T-helper 2 cell (primary cell): ENCODE results near the gene TCF12.

Source experiments
- DNase-seq, 5 experiments: peaks; one replicate each; pipeline versions ENCODE4 v3.0.0 to v3.0.0-alpha.2; 2012 to 2022

The TCF12 gene

GRCh38 chr15:57183614-57184344, 265.3 kb downstream of the TCF12 start:
- DNase-seq, result no peak

- DNase-seq, result no peak
Measured at GRCh38 chr15:57184502-57184901, 266.1 kb downstream of the TCF12 start.

GRCh38 chr15:57185507-57186074, 267.1 kb downstream of the TCF12 start:
- DNase-seq, result no peak

DNA sequence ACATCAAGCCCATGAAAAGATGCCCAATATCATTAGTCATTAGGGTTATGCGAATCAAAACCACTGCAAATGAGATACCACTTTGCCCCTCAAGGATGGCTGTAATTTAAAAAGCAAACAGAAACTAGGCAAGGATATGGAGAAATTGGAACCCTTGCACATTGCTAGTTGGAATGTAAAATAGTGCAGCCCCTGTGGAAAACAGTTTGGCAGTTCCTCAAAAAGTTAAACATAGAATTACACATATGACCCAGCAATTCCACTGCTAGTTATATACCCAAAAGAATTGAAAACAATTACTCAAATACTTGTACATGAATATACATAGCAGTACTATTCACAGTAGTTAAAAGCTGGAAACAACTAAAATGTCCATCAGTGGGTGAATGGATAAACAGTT, 271.0 kb downstream of the TCF12 start:
- no peak for DNase-seq

DNA sequence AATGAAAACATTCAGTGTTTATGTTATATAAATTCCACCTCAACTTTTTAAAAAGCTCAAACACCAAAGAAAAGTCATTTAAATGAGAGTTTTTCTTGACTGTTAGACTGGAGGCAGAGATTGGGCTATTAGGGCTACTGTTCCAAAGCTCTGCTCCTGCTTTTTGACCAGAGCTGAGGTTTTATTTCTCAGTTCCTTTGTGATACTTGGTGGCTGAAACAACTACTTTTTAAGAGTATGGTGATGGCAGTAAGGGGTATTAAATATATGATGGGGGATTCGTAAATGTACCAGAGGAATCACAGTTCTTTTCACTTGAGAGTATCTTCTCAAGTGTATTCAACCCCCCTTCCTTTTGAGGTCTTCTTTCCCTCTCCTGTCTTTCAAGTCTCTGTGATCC, 271.8 kb downstream of the TCF12 start:
- no peak for DNase-seq

- no peak for DNase-seq
Measured at GRCh38 chr15:57193161-57193560, 274.7 kb downstream of the TCF12 start.

- DNase-seq, result no peak
Measured at GRCh38 chr15:57195326-57195725, 276.9 kb downstream of the TCF12 start.

GRCh38 chr15:57196865-57197264, 278.4 kb downstream of the TCF12 start:
- DNase-seq, result no peak

- no peak for DNase-seq
Measured at GRCh38 chr15:57198131-57198530, 279.7 kb downstream of the TCF12 start.

DNA sequence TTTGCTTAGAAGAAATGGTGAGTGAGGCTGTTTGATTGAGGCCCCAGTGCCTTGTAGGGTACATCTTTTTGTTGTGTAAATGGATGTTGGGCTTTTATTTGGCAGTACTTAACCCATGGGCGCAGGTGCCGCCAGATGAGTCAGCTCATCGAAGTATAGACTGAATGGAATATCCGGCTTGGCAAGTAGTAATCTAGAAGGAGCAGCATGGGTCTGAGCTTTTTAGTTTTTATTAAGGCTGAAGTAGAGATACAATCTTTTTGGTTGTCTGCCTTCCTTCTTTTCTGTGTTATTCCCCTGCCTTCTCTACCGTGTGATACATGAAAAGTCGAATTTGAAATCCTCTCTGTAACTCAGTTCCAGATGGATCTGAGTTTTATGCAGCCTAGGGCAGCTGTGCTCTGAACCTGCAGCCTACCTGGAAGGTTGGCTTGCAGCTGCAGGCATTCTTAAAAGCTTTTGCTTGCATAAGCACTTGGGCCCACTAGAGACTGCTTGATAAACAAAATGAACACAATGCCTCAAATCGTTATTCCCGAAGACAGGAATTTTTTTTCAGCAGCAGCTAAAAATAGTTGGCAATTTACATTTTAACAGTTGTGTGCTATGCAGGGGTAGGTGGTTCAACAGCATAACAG, 280.3 kb downstream of the TCF12 start:
- DNase-seq, result no peak

- no peak for DNase-seq
Measured at GRCh38 chr15:57201578-57201977, 283.1 kb downstream of the TCF12 start.

- DNase-seq, result no peak
Measured at GRCh38 chr15:57203906-57204305, 285.5 kb downstream of the TCF12 start.

- DNase-seq, result no peak
Measured at GRCh38 chr15:57205027-57205855, 286.8 kb downstream of the TCF12 start.

DNA sequence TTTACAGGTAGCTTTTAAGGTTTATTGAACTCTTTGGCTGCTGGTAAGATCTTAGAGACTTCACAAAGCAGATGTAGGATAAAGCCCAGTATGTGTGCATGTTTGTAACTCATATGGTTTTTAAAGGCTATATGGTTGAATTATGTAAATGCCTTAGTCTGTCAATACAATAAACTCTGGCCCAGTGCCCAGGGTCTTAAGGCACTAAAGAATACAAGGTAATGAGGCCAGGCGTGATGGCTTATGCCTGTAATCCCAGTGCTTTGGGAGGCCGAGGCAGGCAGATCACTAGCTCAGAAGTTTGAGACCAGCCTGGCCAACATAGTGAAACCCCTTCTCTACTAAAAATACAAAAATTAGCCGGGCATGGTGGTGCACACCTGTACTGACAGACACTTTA, 287.6 kb downstream of the TCF12 start:
- no peak for DNase-seq

DNA sequence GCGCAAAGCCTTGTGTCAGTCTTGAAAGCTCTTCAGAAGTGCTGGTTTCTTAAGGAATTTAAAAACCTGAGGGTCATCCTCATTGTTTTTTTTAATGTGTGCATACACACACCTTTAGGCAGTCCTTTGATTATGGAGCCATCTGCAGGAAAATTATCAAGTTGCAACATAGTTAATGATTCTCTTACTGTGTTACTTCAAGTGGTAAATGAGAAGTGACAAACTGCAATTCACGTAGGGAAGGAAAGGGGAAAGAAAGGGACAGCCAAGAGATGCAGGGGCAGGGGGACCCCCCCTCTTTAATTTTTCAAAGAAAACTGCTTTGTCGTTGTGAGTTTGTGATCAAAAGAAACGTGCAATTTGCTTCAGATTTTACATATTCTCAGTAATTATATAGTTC, 295.4 kb downstream of the TCF12 start:
- peak in 1 of 5 experiments; percentile 33 for DNase-seq

DNA sequence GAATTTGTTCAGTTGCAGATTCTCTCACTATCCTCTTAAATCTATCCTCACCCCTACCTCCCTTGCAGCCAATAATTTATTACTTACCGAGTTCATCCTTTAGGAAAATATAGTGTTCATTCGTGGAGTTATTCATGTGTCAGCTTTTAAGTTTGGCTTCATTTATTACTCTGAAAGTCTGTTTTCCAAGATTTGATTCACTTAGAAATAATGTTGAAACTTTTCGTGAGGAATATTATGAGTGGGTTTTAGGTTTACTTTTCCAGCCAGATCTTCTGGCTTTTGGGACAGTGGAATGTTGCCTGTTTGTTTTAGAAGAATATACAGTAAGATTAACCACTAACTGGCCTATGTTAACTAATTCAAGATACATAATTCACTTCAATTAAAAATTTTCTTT, 296.9 kb downstream of the TCF12 start:
- no peak for DNase-seq

GRCh38 chr15:57215881-57216280, 297.4 kb downstream of the TCF12 start:
- no peak for DNase-seq

DNA sequence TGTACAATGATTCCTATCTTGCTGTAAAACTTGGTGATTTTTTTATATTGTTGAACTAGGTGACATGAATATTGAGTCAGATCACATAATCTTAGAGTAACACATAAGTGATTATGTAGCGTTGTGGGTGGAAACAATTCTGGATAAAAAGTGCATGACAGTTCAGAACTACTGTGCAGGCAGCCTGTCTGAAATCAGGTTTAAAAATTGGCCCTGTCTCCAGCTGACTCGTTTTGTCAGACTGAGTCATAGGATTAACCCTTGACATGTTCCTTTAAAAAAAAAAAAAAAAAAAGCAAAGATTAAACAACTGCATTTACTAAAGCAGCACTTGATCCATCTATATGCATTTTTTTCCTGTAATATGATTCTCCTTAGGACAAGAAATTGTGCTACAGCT, 297.8 kb downstream of the TCF12 start:
- DNase-seq, result peak in 1 of 5 experiments; percentile 11

- no peak for DNase-seq
Measured at GRCh38 chr15:57217778-57218598, 299.5 kb downstream of the TCF12 start.

DNA sequence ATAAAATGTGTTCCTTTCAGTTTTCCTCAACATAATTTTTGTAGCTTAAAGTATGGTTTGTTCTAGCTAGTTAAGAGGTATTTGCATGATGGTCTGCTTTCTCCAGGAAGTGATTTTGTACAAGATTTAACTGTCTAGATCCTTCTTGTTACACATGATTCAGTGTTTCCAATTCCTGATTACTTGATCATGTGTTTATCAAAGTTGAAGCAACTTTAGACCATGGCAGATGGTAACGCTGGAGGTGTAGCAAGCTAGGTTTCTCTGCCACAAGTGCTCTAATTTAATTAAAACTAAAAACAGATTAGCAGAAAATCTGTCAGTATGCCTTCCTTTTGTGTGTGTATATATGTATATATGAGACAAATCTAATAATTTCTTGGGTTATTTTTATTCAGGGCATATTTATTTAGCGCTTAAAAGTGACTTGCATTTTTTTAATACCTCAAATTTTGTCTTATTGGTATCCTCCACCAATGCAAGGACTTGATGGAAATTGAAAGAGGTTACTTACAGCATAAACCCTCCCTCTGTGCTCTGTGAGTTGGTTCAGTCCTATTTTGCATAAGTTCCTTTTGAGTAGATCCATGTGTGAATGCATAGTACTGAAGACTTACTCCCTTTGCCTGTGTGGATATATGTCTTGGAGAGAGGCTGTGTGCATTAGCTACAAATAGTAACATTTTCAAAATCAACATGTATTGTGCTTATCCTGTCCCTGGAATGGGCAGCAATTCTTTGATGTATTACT, 300.6 kb downstream of the TCF12 start:
- peak in 1 of 5 experiments; percentile 31 for DNase-seq

GRCh38 chr15:57220205-57220604, 301.8 kb downstream of the TCF12 start:
- DNase-seq, result no peak

DNA sequence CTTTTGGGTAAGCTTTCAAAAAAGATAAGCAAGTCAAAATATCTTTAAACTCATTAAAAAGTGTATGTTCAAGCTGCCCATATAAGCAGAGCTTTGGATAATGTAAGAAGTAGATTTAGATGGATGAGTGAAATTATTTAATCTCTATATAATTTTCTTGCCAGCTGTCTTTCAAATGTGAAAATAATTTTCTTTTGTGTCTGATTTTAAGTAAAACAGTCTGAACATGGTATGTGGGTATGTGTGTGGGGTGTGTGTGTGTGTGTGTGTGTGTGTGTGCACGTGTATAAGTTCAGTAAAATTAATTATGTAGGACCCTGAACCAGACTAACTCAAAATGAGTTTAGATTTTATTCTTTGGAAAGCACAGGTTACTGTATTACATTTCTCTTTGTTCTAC, 302.7 kb downstream of the TCF12 start:
- DNase-seq, result no peak
